Natural killer cell (primary cell): Measurements from ENCODE around the gene QRICH1. TPM values are rescaled to one million over a fixed set of nuclear protein-coding genes. Genes with fewer than 3 reads are reported as not detected.

Experiments
- ATAC-seq, 3 donors: fragments of 150-1000 bp in 2 of 3; fragments of 200-7000 bp in 1 of 3; cut with Tn5 transposase; 1 replicate in 1 of 3; 2 replicates in 2 of 3; pipeline ENCODE4 v1.10.0; 2021; ENCODE audit warnings: mild to moderate bottlenecking in 2 of 3, moderate library complexity in 2 of 3
- DNase-seq, 2 donors: peaks; one replicate each; pipeline versions ENCODE4 v3.0.0 to v3.0.0-alpha.2; 2013 to 2021; ENCODE audit warnings: mixed read lengths in 1 of 2
- H3K27ac ChIP-seq: one replicate; pipeline ENCODE4 v1.5.1; 2013; ENCODE audit warnings: mild to moderate bottlenecking, low read length
- H3K27me3 ChIP-seq: one replicate; pipeline ENCODE4 v1.6.1; 2013; ENCODE audit warnings: low read length; ENCODE audit not compliant: control insufficient read depth, insufficient read depth
- H3K36me3 ChIP-seq: one replicate; pipeline ENCODE4 v1.6.1; 2013; ENCODE audit warnings: low read length; ENCODE audit not compliant: control insufficient read depth, insufficient read depth
- H3K4me1 ChIP-seq: one replicate; pipeline ENCODE4 v1.6.1; 2013; ENCODE audit warnings: low read length; ENCODE audit not compliant: control insufficient read depth, insufficient read depth
- H3K4me3 ChIP-seq: one replicate; pipeline ENCODE4 v1.5.1; 2013; ENCODE audit warnings: low read length
- H3K9me3 ChIP-seq: one replicate; pipeline ENCODE4 v1.6.1; 2013; ENCODE audit warnings: low read length; ENCODE audit not compliant: control insufficient read depth, insufficient read depth
- H3K27ac Mint-ChIP-seq, 2 donors: one replicate each; pipeline ENCODE4 v1.8.0; 2022; ENCODE audit warnings: mild to moderate bottlenecking in 2 of 2, mixed read lengths in 2 of 2, moderate library complexity in 1 of 2
- H3K27me3 Mint-ChIP-seq, 2 donors: one replicate each; pipeline ENCODE4 v1.8.0; 2022; ENCODE audit warnings: low read depth in 2 of 2, mixed read lengths in 2 of 2
- H3K36me3 Mint-ChIP-seq: one replicate; pipeline ENCODE4 v1.8.0; 2022; ENCODE audit warnings: mixed read lengths
- H3K4me1 Mint-ChIP-seq, 2 donors: one replicate each; pipeline ENCODE4 v1.8.0; 2022; ENCODE audit warnings: mixed read lengths in 2 of 2
- H3K4me3 Mint-ChIP-seq: one replicate; pipeline ENCODE4 v1.8.0; 2022; ENCODE audit warnings: mild to moderate bottlenecking, moderate library complexity, mixed read lengths
- H3K9me3 Mint-ChIP-seq, 2 donors: one replicate each; pipeline ENCODE4 v1.8.0; 2022; ENCODE audit warnings: mixed read lengths in 2 of 2
- CTCF ChIP-seq: fragments of 200-600 bp; IDR thresholded peaks from one replicate; pipeline ENCODE4 v1.8.0; 2022; ENCODE audit warnings: antibody characterized with exemption
- WGBS: methylation state at CpG from one replicate; pipeline ENCODE4 v1.1.7; 2013; ENCODE audit warnings: missing lambda C conversion rate; ENCODE audit not compliant: insufficient coverage; 5-methylcytosine and 5-hydroxymethylcytosine counted together
- intact Hi-C: fragments of 100-400 bp; cut with micrococcal nuclease; formaldehyde crosslinking; loops from one replicate; pipeline ENCODE4 v1.14.2; 2022
- total RNA-seq, 4 donors: library from RNA; stranded (reverse); fragments of 120-200 nt in 1 of 4; gene quantifications; one replicate each; pipeline versions ENCODE4 v1.2.3 to v1.2.4, GENCODE V29; 2013 to 2022

Gene QRICH1
- total RNA-seq, 3 donors from 2014 or later (not counting 1 experiment from before 2014, with no cell fraction given), result 220 to 230 (median 227) TPM

GRCh38 chr3:49001155-49001554, 92.7 kb downstream of the QRICH1 start:
- H3K4me3 Mint-ChIP-seq, result no peak overlapping the region
- peaks cover 4% of the 10 kb centered on the region for H3K4me1 ChIP-seq
- H3K27ac Mint-ChIP-seq, result no peak overlapping the region
- H3K27ac ChIP-seq, result no peak overlapping the region
- no peaks in the 10 kb centered on the region for H3K27me3 Mint-ChIP-seq
- H3K36me3 Mint-ChIP-seq, result no peaks in the 10 kb centered on the region
- TF ChIP-seq CTCF, result no peak
- DNase-seq (no peak), ATAC-seq (no peak)
- H3K9me3 Mint-ChIP-seq, result no peaks in the 10 kb centered on the region
- H3K4me3 ChIP-seq, result no peak overlapping the region
- H3K4me1 Mint-ChIP-seq, result peaks cover 0 to 4% of the 10 kb centered on the region in 2 donors
- WGBS, result 97% methylated on average over 5 of the region's 6 CpGs
- intact Hi-C loops, result no loop called here
- H3K36me3 ChIP-seq, result no peaks in the 10 kb centered on the region
- no peaks in the 10 kb centered on the region for H3K9me3 ChIP-seq
- no peaks in the 10 kb centered on the region for H3K27me3 ChIP-seq

GRCh38 chr3:48999085-48999858, 94.6 kb downstream of the QRICH1 start:
- H3K4me1 ChIP-seq, result no peaks in the 10 kb centered on the region
- no peak for ATAC-seq
- intact Hi-C loops, result no loop called here
- H3K36me3 ChIP-seq, result no peaks in the 10 kb centered on the region
- Mint-ChIP-seq H3K4me1 (peaks cover 8% of the 10 kb centered on the region in 2 donors), H3K4me3 (no peak overlapping the region), H3K9me3 (no peaks in the 10 kb centered on the region), H3K27me3 (no peaks in the 10 kb centered on the region), H3K27ac (peak overlapping the region in 1 of 2 donors; percentile 6), H3K36me3 (no peaks in the 10 kb centered on the region)
- no peaks in the 10 kb centered on the region for H3K9me3 ChIP-seq
- no peaks in the 10 kb centered on the region for H3K27me3 ChIP-seq
- no peak overlapping the region for H3K27ac ChIP-seq
- no peak for TF ChIP-seq CTCF
- H3K4me3 ChIP-seq, result no peak overlapping the region
- WGBS, result 95% methylated on average over 8 of the region's 8 CpGs
- DNase-seq, result no peak

GRCh38 chr3:48997714-48998637, 95.9 kb downstream of the QRICH1 start:
- intact Hi-C loops, result no loop called here
- 97% methylated on average over 18 of the region's 20 CpGs for WGBS
- Mint-ChIP-seq H3K4me3 (no peak overlapping the region), H3K27ac (no peak overlapping the region), H3K4me1 (peaks cover 8 to 14% of the 10 kb centered on the region in 2 donors), H3K27me3 (no peaks in the 10 kb centered on the region), H3K36me3 (no peaks in the 10 kb centered on the region), H3K9me3 (no peaks in the 10 kb centered on the region)
- Histone ChIP-seq H3K4me1 (no peaks in the 10 kb centered on the region), H3K9me3 (no peaks in the 10 kb centered on the region), H3K27ac (no peak overlapping the region), H3K36me3 (no peaks in the 10 kb centered on the region), H3K4me3 (no peak overlapping the region), H3K27me3 (no peaks in the 10 kb centered on the region)
- DNase-seq (no peak), ATAC-seq (no peak)
- TF ChIP-seq CTCF, result no peak
